ENCODE data around the gene BRD3OS. TPM values are rescaled to one million over a fixed set of nuclear protein-coding genes. Genes with fewer than 3 reads are reported as not detected.

The BRD3OS gene
- total and polyA plus RNA-seq, 4 experiments from 2014 or later: 18.3 to 33.1 (median 19.9) TPM

- H3K4me1 ChIP-seq (ENCODE audit: insufficient read depth, low read length): no peaks in the 10 kb centered on the region
- CTCF ChIA-PET (ENCODE audit: partially characterized antibody): no interaction called here
- POLR2A ChIA-PET (ENCODE audit: partially characterized antibody): interaction anchor here (1.0 kb wide), 1 partner anchor 25 kb away, joined by 3 read pairs; no protein-coding TSS in a partner anchor
Measured at GRCh38 chr9:134050726-134051125, 25.4 kb downstream of the BRD3OS start.

DNA sequence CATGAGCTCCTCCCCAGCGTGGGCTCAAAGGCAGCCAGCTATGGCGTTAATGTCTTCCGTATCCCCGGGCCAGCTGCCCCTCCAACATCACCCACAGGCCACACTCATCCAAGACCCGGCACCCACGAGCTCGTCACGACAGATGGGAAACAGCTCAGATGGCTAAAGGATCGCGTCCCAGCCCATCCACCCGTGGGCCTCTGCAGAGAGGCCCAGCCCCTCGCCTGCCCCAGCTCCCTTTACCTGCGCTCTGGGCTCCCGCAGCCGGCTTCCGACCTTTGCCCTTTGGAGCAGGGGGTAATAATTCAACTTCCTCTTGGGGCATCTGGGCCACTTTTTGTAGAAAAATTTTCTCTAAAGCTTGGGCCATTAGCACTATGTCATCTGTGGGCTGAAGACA, 26.0 kb downstream of the BRD3OS start:
- peak overlapping the region in 1 of 7 donors; percentile 44 for H3K27ac Mint-ChIP-seq
- Histone ChIP-seq H3K9me3 (ENCODE audit: control insufficient read depth in 1 of 2, low read length in 2 of 2) (no peaks in the 10 kb centered on the region), H3K27ac (ENCODE audit: low read depth, low read length) (no peak overlapping the region), H3K4me1 (ENCODE audit: insufficient read depth, low read length) (no peaks in the 10 kb centered on the region), H3K36me3 (ENCODE audit: insufficient read depth, low read length) (peaks cover 31% of the 10 kb centered on the region), H3K4me3 (ENCODE audit: low read length in 2 of 2) (no peak overlapping the region), H3K27me3 (ENCODE audit: insufficient read depth, low read length) (no peaks in the 10 kb centered on the region)
- intact Hi-C loops (cut with micrococcal nuclease): no loop called here
- peaks cover 0 to 2% (median 0%) of the 10 kb centered on the region in 8 donors for H3K9me3 Mint-ChIP-seq
- ChIA-PET POLR2A (ENCODE audit: partially characterized antibody) (interaction anchor here (1.0 kb wide), 1 partner anchor 26 kb away, joined by 3 read pairs; no protein-coding TSS in a partner anchor), CTCF (ENCODE audit: partially characterized antibody) (interaction anchor here (0.6 kb wide), 1 partner anchor 294 kb away, joined by 3 read pairs; no protein-coding TSS in a partner anchor)
- peaks cover 0 to 3% (median under 1%) of the 10 kb centered on the region in 4 donors for H3K4me1 Mint-ChIP-seq
- H3K4me3 Mint-ChIP-seq: no peak overlapping the region
- H3K27me3 Mint-ChIP-seq: no peaks in the 10 kb centered on the region
- no peak for DNase-seq
- H3K36me3 Mint-ChIP-seq: peaks cover 9 to 43% of the 10 kb centered on the region in 2 donors

More at GRCh38 chr9:134050726-134051125, 25.4 kb downstream of the BRD3OS start:
- H3K4me3 Mint-ChIP-seq: no peak overlapping the region
- H3K36me3 Mint-ChIP-seq: peaks cover 9 to 43% of the 10 kb centered on the region in 2 donors
- H3K4me1 Mint-ChIP-seq: no peaks in the 10 kb centered on the region
- no peaks in the 10 kb centered on the region for H3K27me3 ChIP-seq (ENCODE audit: insufficient read depth, low read length)
- H3K36me3 ChIP-seq (ENCODE audit: insufficient read depth, low read length): peaks cover 37% of the 10 kb centered on the region
- intact Hi-C loops (cut with micrococcal nuclease): no loop called here
- DNase-seq: no peak
- H3K4me3 ChIP-seq (ENCODE audit: low read length in 2 of 2): no peak overlapping the region
- no peak overlapping the region for H3K27ac ChIP-seq (ENCODE audit: low read depth, low read length)
- H3K27ac Mint-ChIP-seq: peak overlapping the region in 1 of 7 donors; percentile 44
- no peaks in the 10 kb centered on the region for H3K27me3 Mint-ChIP-seq
- H3K9me3 ChIP-seq (ENCODE audit: control insufficient read depth in 1 of 2, low read length in 2 of 2): no peaks in the 10 kb centered on the region
- peaks cover 0 to 2% (median 0%) of the 10 kb centered on the region in 8 donors for H3K9me3 Mint-ChIP-seq

GRCh38 chr9:134052491-134052890, 27.2 kb downstream of the BRD3OS start:
- Histone ChIP-seq H3K36me3 (ENCODE audit: insufficient read depth, low read length) (peaks cover 25% of the 10 kb centered on the region), H3K4me1 (ENCODE audit: insufficient read depth, low read length) (no peaks in the 10 kb centered on the region), H3K27ac (ENCODE audit: low read depth, low read length) (no peak overlapping the region), H3K9me3 (ENCODE audit: control insufficient read depth in 1 of 2, low read length in 2 of 2) (no peaks in the 10 kb centered on the region), H3K27me3 (ENCODE audit: insufficient read depth, low read length) (no peaks in the 10 kb centered on the region), H3K4me3 (ENCODE audit: low read length in 2 of 2) (no peak overlapping the region)
- Mint-ChIP-seq H3K27me3 (no peaks in the 10 kb centered on the region), H3K4me1 (peaks cover 4 to 11% (median 8%) of the 10 kb centered on the region in 4 donors), H3K36me3 (peaks cover 9 to 37% of the 10 kb centered on the region in 2 donors), H3K4me3 (no peak overlapping the region), H3K27ac (no peak overlapping the region), H3K9me3 (peaks cover 0 to 2% (median 0%) of the 10 kb centered on the region in 8 donors)
- DNase-seq: no peak
- ChIA-PET CTCF (ENCODE audit: partially characterized antibody) (no interaction called here), POLR2A (ENCODE audit: partially characterized antibody) (no interaction called here)
- intact Hi-C loops (cut with micrococcal nuclease): no loop called here

DNA sequence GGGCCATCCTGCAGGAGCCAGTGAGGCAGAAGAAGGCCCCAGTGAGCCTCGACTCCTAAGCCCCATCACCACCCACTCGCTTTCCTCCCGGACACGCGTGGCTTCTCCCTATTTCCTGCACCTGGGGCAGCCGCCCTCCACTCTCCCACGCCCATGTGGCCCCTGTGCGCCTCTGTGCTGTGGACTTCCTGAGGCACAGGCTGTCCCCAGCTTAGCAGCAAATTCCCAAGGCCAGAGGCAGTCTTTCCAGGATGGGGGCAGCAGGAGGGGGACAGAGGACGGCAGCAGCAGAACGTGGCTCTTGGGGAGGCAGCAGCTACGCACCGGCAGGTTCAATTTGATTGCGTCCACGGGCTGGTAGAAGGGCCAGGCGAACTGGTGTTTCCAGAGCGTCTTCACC, 27.7 kb downstream of the BRD3OS start:
- no peak for DNase-seq

GRCh38 chr9:134053401-134053871, 28.2 kb downstream of the BRD3OS start:
- Mint-ChIP-seq H3K9me3 (peaks cover 0 to 2% (median 0%) of the 10 kb centered on the region in 8 donors), H3K27ac (no peak overlapping the region), H3K4me1 (peaks cover 6 to 14% (median 9%) of the 10 kb centered on the region in 4 donors), H3K36me3 (peaks cover 9 to 30% of the 10 kb centered on the region in 2 donors), H3K27me3 (no peaks in the 10 kb centered on the region), H3K4me3 (no peak overlapping the region)
- DNase-seq: no peak
- ChIA-PET CTCF (ENCODE audit: partially characterized antibody) (no interaction called here), POLR2A (ENCODE audit: partially characterized antibody) (no interaction called here)
- no peaks in the 10 kb centered on the region for H3K9me3 ChIP-seq (ENCODE audit: control insufficient read depth in 1 of 2, low read length in 2 of 2)
- H3K27me3 ChIP-seq (ENCODE audit: insufficient read depth, low read length): no peaks in the 10 kb centered on the region
- peaks cover 18% of the 10 kb centered on the region for H3K36me3 ChIP-seq (ENCODE audit: insufficient read depth, low read length)
- no peaks in the 10 kb centered on the region for H3K4me1 ChIP-seq (ENCODE audit: insufficient read depth, low read length)
- H3K4me3 ChIP-seq (ENCODE audit: low read length in 2 of 2): no peak overlapping the region
- intact Hi-C loops (cut with micrococcal nuclease): no loop called here
- no peak overlapping the region for H3K27ac ChIP-seq (ENCODE audit: low read depth, low read length)

More for the DNA sequence above, 27.7 kb downstream of the BRD3OS start:
- Histone ChIP-seq H3K4me3 (ENCODE audit: low read length in 2 of 2) (no peak overlapping the region), H3K9me3 (ENCODE audit: control insufficient read depth in 1 of 2, low read length in 2 of 2) (no peaks in the 10 kb centered on the region), H3K36me3 (ENCODE audit: insufficient read depth, low read length) (peaks cover 21% of the 10 kb centered on the region), H3K4me1 (ENCODE audit: insufficient read depth, low read length) (no peaks in the 10 kb centered on the region), H3K27ac (ENCODE audit: low read depth, low read length) (no peak overlapping the region), H3K27me3 (ENCODE audit: insufficient read depth, low read length) (no peaks in the 10 kb centered on the region)
- peaks cover 0 to 2% (median 0%) of the 10 kb centered on the region in 8 donors for H3K9me3 Mint-ChIP-seq
- peaks cover 4 to 11% (median 8%) of the 10 kb centered on the region in 4 donors for H3K4me1 Mint-ChIP-seq
- peaks cover 9 to 35% of the 10 kb centered on the region in 2 donors for H3K36me3 Mint-ChIP-seq
- ChIA-PET POLR2A (ENCODE audit: partially characterized antibody) (no interaction called here), CTCF (ENCODE audit: partially characterized antibody) (no interaction called here)
- H3K4me3 Mint-ChIP-seq: no peak overlapping the region
- intact Hi-C loops (cut with micrococcal nuclease): no loop called here
- no peak overlapping the region for H3K27ac Mint-ChIP-seq
- no peaks in the 10 kb centered on the region for H3K27me3 Mint-ChIP-seq

DNA sequence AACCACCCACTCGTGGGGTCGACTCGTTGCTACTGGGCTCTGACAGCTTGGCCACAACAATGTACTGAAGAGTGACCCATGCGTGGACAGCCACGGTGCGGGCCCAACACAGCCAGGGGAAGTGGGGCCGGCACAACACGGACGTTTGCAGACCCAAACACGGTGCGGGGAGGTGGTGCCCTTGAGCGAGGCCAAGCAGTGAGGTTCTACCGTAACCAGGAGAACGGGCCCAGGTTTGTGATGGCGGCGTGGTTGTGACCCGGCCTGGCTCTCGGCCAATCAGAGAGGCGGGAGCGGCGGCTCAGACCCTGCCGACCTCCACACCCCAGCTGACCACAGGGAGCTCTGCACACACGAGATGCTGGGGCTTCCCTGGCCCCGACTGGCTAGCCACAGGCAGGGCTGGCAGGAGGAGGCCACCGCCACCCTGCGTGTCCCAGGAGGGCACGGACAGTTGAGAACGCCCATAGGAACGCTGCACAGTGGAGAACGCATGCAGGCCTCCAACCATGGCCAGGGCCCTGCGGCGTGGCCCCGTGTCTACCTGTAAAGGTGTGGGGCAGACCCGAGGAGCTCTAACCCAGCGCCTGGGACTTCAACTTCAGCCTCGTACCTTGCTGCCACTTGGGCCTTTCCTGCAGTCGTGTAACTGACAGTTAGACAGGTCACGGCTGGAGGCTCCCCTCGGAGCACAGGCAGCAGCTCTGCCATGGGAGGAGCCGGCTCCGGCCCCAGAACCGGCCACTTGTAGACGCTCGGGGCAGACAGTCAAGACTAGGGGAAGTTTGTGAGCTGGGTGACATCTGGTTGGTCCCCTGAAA, 28.9 kb downstream of the BRD3OS start:
- POLR2A ChIA-PET (ENCODE audit: partially characterized antibody): no interaction called here

More for the DNA sequence above, 28.9 kb downstream of the BRD3OS start:
- H3K27ac ChIP-seq (ENCODE audit: low read depth, low read length): no peak overlapping the region
- H3K36me3 ChIP-seq (ENCODE audit: insufficient read depth, low read length): peaks cover 11% of the 10 kb centered on the region
- no peak overlapping the region for H3K4me3 ChIP-seq (ENCODE audit: low read length in 2 of 2)
- no peak overlapping the region for H3K27ac Mint-ChIP-seq
- H3K9me3 ChIP-seq (ENCODE audit: control insufficient read depth in 1 of 2, low read length in 2 of 2): no peaks in the 10 kb centered on the region
- no peaks in the 10 kb centered on the region for H3K27me3 ChIP-seq (ENCODE audit: insufficient read depth, low read length)
- peaks cover 0 to 2% (median 0%) of the 10 kb centered on the region in 8 donors for H3K9me3 Mint-ChIP-seq
- DNase-seq: no peak
- no peaks in the 10 kb centered on the region for H3K4me1 ChIP-seq (ENCODE audit: insufficient read depth, low read length)
- CTCF ChIA-PET (ENCODE audit: partially characterized antibody): no interaction called here
- intact Hi-C loops (cut with micrococcal nuclease): no loop called here
- peaks cover 6 to 21% (median 15%) of the 10 kb centered on the region in 4 donors for H3K4me1 Mint-ChIP-seq
- H3K27me3 Mint-ChIP-seq: no peaks in the 10 kb centered on the region
- H3K36me3 Mint-ChIP-seq: peaks cover 9 to 26% of the 10 kb centered on the region in 2 donors
- no peak overlapping the region for H3K4me3 Mint-ChIP-seq
